Kidney tubule cell (primary cell): ENCODE data around the gene LIPF.
A peak's percentile ranks its signal among the peaks of the same experiment; 100 is the strongest.
"Not testable (repeated sequence)": the region's sequence is repeated elsewhere in the genome, so short reads cannot be mapped to it uniquely, and the experiment has no call there.

Experiments
- DNase-seq: peaks from one replicate; pipeline ENCODE4 v3.0.0-alpha.2; 2018; ENCODE audit warnings: low spot score

The LIPF gene

GRCh38 chr10:88676283-88677060 is 12.2 kb downstream of the LIPF start:
- DNase-seq = no peak

DNA sequence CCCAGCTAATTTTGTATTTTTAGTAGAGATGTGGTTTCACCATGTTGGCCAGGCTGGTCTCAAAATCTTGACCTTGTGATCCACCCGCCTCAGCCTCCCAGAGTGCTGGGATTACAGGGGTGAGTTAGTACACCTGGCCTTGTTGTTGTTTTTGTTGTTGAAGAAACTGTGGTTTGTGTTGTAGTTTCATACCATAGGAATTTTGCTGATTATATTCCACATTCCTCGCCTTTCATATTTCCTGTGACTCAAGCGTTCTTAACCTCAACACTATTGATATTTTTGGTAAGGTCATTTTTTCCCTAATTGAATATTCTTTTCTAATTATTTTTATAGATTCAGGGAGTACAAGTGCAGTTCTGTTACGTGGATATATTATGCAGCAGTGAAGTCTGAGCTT is 16.7 kb downstream of the LIPF start:
- DNase-seq = no peak

- no peak for DNase-seq
Measured at GRCh38 chr10:88682491-88682890, 18.2 kb downstream of the LIPF start.

DNA sequence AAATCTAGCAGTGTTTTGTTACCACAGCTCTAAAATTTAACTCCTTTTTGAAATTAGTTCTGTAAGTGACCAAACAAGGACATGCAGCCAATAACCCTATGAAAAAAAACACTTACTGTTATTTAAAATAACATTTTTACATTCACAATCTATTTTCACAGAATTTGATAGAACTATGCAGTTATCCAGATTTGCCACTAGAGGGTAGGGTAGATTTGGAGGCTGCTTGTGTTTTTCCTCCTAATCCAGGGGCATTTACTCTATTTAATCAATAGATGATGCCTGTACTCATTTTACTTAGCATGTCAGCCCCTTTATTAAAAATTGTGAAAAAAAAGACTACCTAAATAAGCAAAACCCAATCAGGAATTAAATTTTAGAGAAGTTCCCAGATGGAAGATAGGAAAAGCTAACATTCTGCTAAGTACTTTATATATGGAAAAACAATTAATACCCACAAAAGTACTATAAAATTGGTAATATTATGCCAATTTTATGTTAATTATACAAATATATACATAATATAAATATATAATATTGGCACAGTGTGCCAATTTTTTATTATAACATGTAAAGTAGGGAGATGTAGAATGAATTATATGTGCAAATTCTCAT is 23.7 kb downstream of the LIPF start:
- peak; percentile 32 for DNase-seq

DNA sequence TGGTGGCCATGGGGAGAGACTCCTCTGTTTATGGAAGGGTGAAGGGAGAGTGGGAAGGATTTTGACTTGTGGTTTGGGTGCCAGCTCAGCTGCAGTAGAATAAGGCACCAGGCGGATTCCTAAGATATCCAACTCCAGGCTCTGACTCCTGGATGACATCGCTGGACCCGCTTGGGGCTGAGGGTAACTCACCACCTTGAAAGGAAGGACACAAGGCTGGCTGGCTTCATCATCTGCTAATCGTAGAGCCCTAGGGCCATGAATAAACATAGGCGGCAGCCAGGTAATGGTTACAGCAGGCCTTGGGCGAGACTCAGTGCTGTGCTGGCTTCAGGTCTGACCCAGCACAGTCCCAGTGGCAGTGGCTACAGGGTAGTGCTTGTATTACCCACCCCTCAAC is 25.1 kb downstream of the LIPF start:
- DNase-seq = peak; percentile 42

DNA sequence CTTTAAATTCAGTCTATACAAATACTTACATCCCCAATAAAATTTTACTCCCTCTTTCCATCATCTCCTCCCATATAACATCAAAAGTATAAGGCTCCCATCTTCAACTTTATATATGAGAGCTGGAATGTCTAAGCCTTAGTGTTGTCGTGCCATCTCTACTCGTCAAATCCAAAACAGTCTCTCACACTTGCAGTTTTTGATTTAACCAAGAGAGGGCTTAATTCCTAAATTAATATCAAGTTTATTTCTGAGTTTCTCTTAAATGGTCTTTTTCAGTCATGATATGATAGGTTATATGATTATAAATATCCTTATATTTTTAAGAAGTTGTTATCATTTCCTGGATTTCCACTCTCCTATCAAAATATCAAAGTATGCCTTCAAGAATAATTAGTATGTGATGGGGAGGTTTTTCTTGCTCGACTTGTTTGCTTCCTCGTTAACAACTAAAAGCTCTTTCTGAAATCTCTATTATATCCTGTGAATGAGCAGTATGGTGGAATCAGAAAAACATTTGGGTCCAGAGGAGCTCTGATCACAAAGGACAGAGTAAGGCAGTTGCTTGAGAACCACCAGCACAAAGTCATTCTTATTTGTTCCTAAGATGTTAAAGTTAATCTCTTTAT is 29.3 kb downstream of the LIPF start:
- DNase-seq = no peak

- peak; percentile 85 for DNase-seq
Measured at GRCh38 chr10:88702848-88703597, 38.8 kb downstream of the LIPF start.

- DNase-seq = no peak
Measured at GRCh38 chr10:88705958-88706357, 41.7 kb downstream of the LIPF start, which contains the start of gene LIPK. LIPK (plus strand) TSS chr10:88706249; CDS start chr10:88724544, 18,295 bp downstream.

DNA sequence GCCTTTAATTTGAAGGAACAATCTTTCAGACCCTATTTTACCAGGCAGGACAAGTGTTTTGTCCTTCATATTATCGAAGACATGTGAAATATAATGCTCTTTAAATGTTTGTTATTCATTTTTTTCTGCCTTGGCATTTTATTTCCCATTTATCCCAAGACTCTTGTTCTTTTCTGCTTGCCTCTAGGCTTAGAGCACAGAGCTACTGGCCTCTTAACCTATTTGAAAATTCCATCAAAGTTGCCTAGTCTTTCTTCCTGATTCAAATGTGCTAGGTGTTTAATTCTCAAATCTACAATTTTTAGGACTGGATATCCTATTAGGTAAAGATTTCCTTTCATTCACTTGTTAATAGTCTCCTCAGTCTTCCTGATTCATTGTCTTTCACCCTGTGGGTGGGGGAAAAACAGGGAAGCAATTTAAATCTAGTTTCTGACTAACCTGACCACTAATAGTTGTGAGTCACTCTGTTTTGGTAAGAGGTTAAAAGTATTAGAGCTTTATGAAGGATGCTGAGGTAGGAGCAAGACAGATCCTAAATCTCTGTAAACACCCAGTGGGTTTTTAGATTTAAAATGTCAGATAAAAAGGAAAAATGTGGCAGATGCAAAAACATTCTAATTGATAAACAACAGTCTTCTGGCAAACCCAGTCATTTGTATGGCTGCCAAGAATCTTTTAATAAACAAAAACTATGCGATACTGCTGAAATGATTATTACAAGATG is 43.4 kb downstream of the LIPF start:
- DNase-seq = peak; percentile 87

DNA sequence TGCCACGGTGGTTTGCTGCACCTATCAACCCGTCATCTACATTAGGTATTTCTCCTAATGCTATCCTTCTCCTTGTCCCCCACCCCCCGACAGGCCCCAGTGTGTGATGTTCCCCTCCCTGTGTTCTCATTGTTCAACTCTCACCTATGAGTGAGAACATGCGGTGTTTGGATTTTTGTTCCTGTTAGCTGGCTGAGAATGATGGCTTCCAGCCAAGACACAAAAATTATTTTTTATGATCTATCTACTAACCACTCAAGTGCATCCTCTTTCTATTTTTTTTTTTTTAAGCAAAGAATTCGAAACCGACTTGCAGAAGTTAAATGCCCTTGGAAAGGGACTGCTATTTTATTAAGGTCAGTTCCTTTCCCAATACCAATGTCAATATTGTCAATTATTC is 45.1 kb downstream of the LIPF start:
- not testable (repeated sequence) for DNase-seq

DNA sequence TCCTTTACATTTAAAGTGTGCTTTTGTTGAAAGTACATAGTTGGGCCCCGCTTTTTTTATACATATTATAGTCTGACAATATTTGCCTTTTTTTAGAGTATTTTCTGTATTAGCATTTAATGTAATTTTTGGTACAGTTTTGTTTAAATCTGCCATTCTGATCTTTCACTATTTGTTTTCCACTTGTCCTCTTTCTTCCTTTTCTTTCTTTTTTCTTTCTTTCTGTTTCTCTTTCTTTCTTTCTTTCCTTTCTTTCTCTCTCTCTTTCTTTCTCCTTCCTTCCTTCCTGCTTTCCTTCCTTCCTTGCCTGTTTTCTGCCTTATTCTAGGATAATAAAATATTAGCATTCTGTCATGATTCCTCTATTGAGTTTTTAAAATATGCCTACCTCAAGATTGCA is 51.3 kb downstream of the LIPF start:
- DNase-seq = no peak

DNA sequence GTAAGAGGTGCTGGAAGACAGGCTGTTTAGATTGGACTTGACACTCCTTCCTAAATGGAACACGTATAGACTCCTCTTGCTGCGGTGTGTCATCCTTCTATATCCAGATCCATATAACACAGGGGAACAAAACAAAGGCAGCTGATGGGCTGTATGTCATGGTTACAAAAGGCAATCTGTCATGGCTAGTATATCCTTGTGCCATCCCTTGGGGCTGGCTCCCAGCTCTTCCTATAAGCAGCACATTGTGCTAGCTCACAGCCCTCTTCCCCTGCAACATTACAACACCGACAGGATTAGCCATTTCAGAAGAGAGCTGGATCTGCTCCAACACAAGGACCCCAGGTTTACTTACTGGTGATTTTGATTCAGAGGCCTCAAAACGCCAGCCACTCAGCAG is 57.1 kb downstream of the LIPF start:
- DNase-seq = no peak

GRCh38 chr10:88725798-88726197 is 61.6 kb downstream of the LIPF start:
- no peak for DNase-seq

DNA sequence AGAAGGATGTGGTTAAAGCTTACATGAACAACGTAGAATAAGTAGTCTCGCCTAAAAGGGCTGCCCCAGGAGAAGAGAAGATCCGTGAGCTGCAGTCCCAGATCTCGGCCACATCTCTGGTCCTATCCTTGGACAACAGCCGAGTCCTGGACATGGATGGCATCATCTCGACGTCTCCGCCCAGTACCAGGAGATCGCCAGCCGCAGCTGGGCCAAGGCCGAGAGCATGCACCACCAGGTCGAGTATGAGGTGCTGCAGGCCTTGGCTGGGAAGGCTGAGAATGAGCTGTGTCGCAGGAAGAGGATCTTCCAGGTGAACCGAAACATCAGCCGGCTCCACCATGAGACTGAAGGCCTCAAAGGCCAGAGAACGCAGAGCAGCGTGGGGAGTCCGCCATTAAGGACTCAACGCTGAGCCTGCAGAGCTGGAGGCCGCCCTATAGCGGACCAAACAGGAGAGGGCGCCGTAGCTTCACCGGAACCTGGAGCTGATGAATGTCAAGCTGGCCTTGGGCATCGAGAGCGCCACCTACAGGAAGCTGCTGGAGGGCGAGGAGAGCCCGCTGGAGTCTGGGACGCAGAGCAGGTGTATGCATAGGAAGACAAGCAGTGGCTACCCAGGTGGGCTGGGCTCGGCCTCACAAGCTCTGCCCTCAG is 64.0 kb downstream of the LIPF start:
- no peak for DNase-seq
